Osteoblast (primary cell): ENCODE data around the gene ATG14. TPM values are rescaled to one million over a fixed set of nuclear protein-coding genes. Genes with fewer than 3 reads are reported as not detected.

Experiments
- DNase-seq: peaks from one replicate; pipeline ENCODE4 v3.0.0; 2011; ENCODE audit warnings: low spot score, mixed read lengths; ENCODE audit not compliant: insufficient read length; ENCODE audit errors: missing footprints
- H2AFZ ChIP-seq: 2 replicates; pipeline ENCODE4 v1.6.0; 2011; ENCODE audit warnings: mild to moderate bottlenecking, low read length
- H3K27ac ChIP-seq: 2 replicates; pipeline ENCODE4 v1.5.1; 2011; ENCODE audit warnings: mild to moderate bottlenecking, low read depth, low read length, moderate library complexity
- H3K27me3 ChIP-seq: 2 replicates; pipeline ENCODE4 v1.6.0; 2012; ENCODE audit warnings: mild to moderate bottlenecking, control low read depth, inconsistent platforms, low read length, moderate library complexity; ENCODE audit not compliant: insufficient read depth
- H3K36me3 ChIP-seq: 2 replicates; pipeline ENCODE4 v1.5.1; 2011; ENCODE audit warnings: mild to moderate bottlenecking, low read length, control low read depth, moderate library complexity; ENCODE audit not compliant: insufficient read depth
- H3K4me1 ChIP-seq: 2 replicates; pipeline ENCODE4 v1.5.1; 2011; ENCODE audit warnings: mild to moderate bottlenecking, low read length, control low read depth, moderate library complexity; ENCODE audit not compliant: insufficient read depth
- H3K4me2 ChIP-seq: 2 replicates; pipeline ENCODE4 v1.6.0; 2011; ENCODE audit warnings: mild to moderate bottlenecking, low read length; ENCODE audit not compliant: insufficient read depth
- H3K4me3 ChIP-seq: fragments of 200-600 bp; sonication (generic); 3 replicates; pipeline ENCODE4 v1.5.1; 2012; ENCODE audit warnings: mild to moderate bottlenecking, low read length, inconsistent platforms; ENCODE audit not compliant: insufficient read depth
- H3K79me2 ChIP-seq: 2 replicates; pipeline ENCODE4 v1.6.0; 2012; ENCODE audit warnings: mild to moderate bottlenecking, low read length, control low read depth, inconsistent platforms; ENCODE audit not compliant: insufficient read depth
- H3K9me3 ChIP-seq: 2 replicates; pipeline ENCODE4 v1.5.1; 2011; ENCODE audit warnings: low read depth, low read length, control low read depth
- H4K20me1 ChIP-seq: 2 replicates; pipeline ENCODE4 v1.6.0; 2012; ENCODE audit warnings: mild to moderate bottlenecking, low read length, control low read depth; ENCODE audit not compliant: insufficient read depth
- total RNA-seq: library from RNA; depleted of rRNA; stranded (reverse); fragments of >200 nt; gene quantifications from 2 replicates; pipeline ENCODE4 v1.2.3, GENCODE V29; 2012
- TF ChIP-seq, protein P1 (sequence below): IDR thresholded peaks from 2 replicates; pipeline ENCODE4 v1.5.1; 2011; ENCODE audit warnings: mild to moderate bottlenecking, low read depth, low read length, moderate library complexity; ENCODE audit errors: extremely low read depth

Gene ATG14
- total RNA-seq, 1 donor = 21.7 TPM

DNA sequence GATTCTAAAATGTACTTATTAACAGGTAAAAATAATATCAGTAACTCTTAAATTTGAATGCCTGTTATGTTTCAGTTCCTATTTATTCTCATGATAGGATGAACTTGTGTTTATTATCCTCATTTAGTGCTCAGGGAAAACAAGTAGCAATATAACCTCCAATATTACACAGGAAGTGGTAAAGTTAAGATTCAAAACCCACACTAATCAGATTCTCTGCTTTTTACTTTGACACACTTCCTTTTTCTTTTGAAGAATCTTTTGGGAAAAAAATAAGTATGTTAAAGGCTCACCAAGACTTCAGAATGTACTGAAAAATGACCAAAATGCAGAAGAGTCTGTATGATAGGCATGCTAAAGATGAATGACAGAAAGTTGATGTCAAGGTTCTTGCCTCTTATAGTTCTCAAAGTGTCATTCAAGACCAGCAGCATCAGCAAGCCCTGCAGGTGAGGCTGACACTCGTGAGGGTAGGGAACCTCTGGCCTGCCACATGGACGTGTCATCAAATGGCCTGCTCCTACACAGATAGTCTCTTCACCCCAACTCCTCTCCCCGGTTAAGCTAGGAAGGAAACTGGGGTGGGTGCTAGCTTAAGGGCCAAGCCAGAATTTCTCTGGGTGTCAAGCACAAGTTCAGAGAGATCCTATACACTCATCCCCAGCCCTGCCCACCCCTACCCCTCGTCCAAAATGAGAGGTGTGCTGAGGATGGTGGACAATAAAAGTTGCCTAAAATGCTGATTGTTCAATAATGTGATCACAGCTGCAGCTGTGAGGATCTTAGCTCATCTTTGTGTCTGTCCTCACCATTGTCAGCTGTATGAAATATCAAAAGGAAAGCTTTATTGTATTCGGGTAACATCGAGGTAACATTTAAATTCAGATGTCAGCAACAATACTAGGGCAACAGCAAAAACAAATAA, 22.5 kb upstream of the ATG14 start:
- no peak overlapping the region for H3K4me2 ChIP-seq
- no peaks in the 10 kb centered on the region for H3K9me3 ChIP-seq
- peaks cover 26% of the 10 kb centered on the region for H3K27me3 ChIP-seq
- H3K36me3 ChIP-seq = no peaks in the 10 kb centered on the region
- no peak overlapping the region for H2AFZ ChIP-seq
- no peaks in the 10 kb centered on the region for H3K4me1 ChIP-seq
- no peak overlapping the region for H3K27ac ChIP-seq
- no peak overlapping the region for H3K4me3 ChIP-seq
- TF ChIP-seq, protein P1, sequence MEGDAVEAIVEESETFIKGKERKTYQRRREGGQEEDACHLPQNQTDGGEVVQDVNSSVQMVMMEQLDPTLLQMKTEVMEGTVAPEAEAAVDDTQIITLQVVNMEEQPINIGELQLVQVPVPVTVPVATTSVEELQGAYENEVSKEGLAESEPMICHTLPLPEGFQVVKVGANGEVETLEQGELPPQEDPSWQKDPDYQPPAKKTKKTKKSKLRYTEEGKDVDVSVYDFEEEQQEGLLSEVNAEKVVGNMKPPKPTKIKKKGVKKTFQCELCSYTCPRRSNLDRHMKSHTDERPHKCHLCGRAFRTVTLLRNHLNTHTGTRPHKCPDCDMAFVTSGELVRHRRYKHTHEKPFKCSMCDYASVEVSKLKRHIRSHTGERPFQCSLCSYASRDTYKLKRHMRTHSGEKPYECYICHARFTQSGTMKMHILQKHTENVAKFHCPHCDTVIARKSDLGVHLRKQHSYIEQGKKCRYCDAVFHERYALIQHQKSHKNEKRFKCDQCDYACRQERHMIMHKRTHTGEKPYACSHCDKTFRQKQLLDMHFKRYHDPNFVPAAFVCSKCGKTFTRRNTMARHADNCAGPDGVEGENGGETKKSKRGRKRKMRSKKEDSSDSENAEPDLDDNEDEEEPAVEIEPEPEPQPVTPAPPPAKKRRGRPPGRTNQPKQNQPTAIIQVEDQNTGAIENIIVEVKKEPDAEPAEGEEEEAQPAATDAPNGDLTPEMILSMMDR = no peak
- no peaks in the 10 kb centered on the region for H3K79me2 ChIP-seq
- DNase-seq = no peak
- H4K20me1 ChIP-seq = no peaks in the 10 kb centered on the region

DNA sequence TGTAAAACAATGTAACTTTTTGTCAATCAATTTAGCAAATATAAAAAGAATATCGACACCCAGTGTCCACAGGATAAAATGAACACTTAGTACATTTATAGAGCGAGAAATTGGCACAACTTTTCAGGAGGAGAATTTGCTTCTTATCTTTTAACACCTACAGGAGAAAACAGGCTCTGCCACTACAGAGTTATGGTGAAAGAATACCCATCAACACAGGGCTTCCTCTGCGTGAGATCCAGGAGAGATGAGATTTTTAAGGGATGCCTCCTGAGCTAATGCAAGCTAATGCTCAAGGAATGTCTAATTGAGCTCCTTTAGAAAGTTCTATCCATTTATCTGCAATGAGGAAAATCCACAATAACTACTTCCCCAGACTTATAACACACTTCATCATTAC, 21.0 kb upstream of the ATG14 start:
- Histone ChIP-seq H2AFZ (no peak overlapping the region), H3K4me3 (no peak overlapping the region), H4K20me1 (no peaks in the 10 kb centered on the region), H3K27me3 (peaks cover 26% of the 10 kb centered on the region), H3K4me2 (no peak overlapping the region), H3K9me3 (no peaks in the 10 kb centered on the region), H3K27ac (no peak overlapping the region), H3K4me1 (no peaks in the 10 kb centered on the region), H3K36me3 (no peaks in the 10 kb centered on the region), H3K79me2 (no peaks in the 10 kb centered on the region)
- DNase-seq = no peak
- TF ChIP-seq, protein P1 = no peak

DNA sequence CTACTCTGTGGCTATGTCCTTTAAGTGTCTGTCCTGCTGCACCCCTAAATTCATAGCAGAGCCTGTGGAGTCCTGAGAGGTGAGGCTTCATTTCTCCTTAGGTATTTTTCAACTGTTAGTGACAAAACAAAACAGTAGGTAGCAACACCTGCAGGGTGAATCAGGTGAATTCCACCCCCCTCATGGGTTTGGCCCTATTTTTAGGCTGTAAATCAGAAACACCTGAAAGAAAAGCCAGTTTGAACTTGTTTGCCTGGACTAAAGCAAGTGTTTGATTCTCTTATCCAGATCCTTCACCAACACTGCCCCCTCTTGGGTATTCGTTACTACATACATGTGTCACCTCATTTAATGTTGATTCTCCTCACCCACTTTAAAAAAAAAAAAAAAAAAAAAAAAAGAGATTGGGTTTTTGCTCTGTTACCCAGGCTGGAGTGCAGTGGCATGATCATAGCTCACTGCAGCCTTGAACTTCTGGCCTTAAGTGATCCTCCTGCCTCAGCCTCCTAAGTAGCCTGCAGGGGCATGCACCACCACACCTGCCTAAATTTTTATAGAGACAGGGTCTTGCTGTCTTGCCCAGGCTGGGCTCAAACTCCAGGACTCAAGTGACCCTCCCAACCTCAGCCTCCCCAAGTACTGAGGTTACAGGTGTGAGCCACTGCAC, 18.5 kb upstream of the ATG14 start:
- Histone ChIP-seq H3K9me3 (no peaks in the 10 kb centered on the region), H2AFZ (no peak overlapping the region), H3K4me3 (no peak overlapping the region), H4K20me1 (no peaks in the 10 kb centered on the region), H3K27ac (no peak overlapping the region), H3K79me2 (no peaks in the 10 kb centered on the region), H3K36me3 (no peaks in the 10 kb centered on the region), H3K4me1 (no peaks in the 10 kb centered on the region), H3K27me3 (peaks cover 12% of the 10 kb centered on the region), H3K4me2 (no peak overlapping the region)
- DNase-seq = peak; percentile 70
- TF ChIP-seq, protein P1 = peak; percentile 53

DNA sequence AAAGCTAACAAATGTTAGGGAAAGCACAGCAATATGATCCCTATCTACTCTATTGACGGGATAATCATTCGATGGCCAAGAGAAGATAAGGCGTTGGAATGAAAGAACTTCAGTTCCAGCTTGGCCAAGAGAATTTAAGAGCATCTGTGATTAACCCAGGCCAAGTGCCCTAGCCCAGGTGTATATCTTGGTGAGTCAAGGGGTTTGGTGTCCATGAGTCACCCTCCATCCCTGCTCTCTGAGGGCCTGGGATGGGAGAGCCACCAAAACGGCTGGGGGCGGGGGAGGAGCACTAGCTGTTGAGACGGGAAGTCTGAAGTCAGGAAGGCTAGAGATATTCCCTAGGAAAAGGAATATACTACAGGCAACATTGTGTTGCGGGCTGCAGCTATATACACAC, 15.8 kb upstream of the ATG14 start:
- Histone ChIP-seq H3K79me2 (no peaks in the 10 kb centered on the region), H3K4me3 (no peak overlapping the region), H3K4me1 (no peaks in the 10 kb centered on the region), H4K20me1 (no peaks in the 10 kb centered on the region), H3K9me3 (no peaks in the 10 kb centered on the region), H3K27ac (no peak overlapping the region), H3K4me2 (no peak overlapping the region), H3K36me3 (no peaks in the 10 kb centered on the region), H2AFZ (no peak overlapping the region), H3K27me3 (peaks cover 13% of the 10 kb centered on the region)
- DNase-seq = no peak
- TF ChIP-seq, protein P1 = no peak
